A549 (cell line): Measurements from ENCODE around the gene MYOZ3. TPM values are rescaled to one million over a fixed set of nuclear protein-coding genes. Genes with fewer than 3 reads are reported as not detected.

Source experiments
- ATAC-seq, 2 experiments: fragments of 200-7000 bp in 1 of 2; fragments of >200 bp in 1 of 2; cut with Nextera tagmentation in 1 of 2; cut with Tn5 transposase in 1 of 2; 3 replicates each; pipeline versions ENCODE4 v1.8.0 to v1.9.1; 2018 to 2020; ENCODE audit warnings: mild to moderate bottlenecking in 1 of 2, moderate library complexity in 1 of 2
- CTCF ChIA-PET: fragments of 300-600 bp; sonication (Branson Sonifier 250); formaldehyde crosslinking; extraction: SDS; loops from one replicate; lab custom pipeline; 2021; ENCODE audit warnings: antibody characterized with exemption, inconsistent platforms; lab: Yijun Ruan, JAX
- POLR2A ChIA-PET: fragments of 350-600 bp; formaldehyde crosslinking; extraction: SDS; loops from one replicate; lab custom pipeline; 2021; ENCODE audit warnings: antibody characterized with exemption, inconsistent platforms; lab: Yijun Ruan, JAX
- DNase-seq, 2 experiments: peaks; one replicate each; pipeline versions ENCODE4 v3.0.0 to v3.0.0-alpha.2; 2011 to 2016; ENCODE audit warnings: low read depth in 1 of 2, low spot score in 1 of 2
- FAIRE-seq: peaks from 2 replicates; lab custom pipeline; 2011; peaks lifted over from hg19 to GRCh38; lab: Jason Lieb, UNC
- H3K27ac ChIP-seq, 2 experiments: fragments of >200 bp; sonication (Bioruptor Twin); formaldehyde crosslinking; 3 replicates each; pipeline ENCODE4 v1.5.1; 2016 to 2017
- H3K4me1 ChIP-seq: fragments of >200 bp; sonication (Bioruptor Twin); formaldehyde crosslinking; 3 replicates; pipeline ENCODE4 v1.6.1; 2016
- H3K4me2 ChIP-seq: fragments of >200 bp; sonication (Bioruptor Twin); formaldehyde crosslinking; 3 replicates; pipeline ENCODE4 v1.6.1; 2016
- H3K4me3 ChIP-seq: fragments of >200 bp; sonication (Bioruptor Twin); formaldehyde crosslinking; 3 replicates; pipeline ENCODE4 v1.5.1; 2016
- H3K9me3 ChIP-seq: fragments of >200 bp; sonication (Bioruptor Twin); formaldehyde crosslinking; 3 replicates; pipeline ENCODE4 v1.6.1; 2016
- CHD4 ChIP-seq: fragments of 200-600 bp; sonication (generic); IDR thresholded peaks from 2 replicates; pipeline ENCODE4 v1.6.1; 2016; ENCODE audit warnings: antibody characterized with exemption, mild to moderate bottlenecking, borderline replicate concordance
- ESRRA ChIP-seq: fragments of 150-350 bp; IDR thresholded peaks from 2 replicates; pipeline ENCODE4 v1.6.1; 2014; ENCODE audit warnings: mild to moderate bottlenecking, low read length, borderline replicate concordance
- HMGXB4 ChIP-seq: fragments of 250-450 bp; sonication (Bioruptor Pico); IDR thresholded peaks from 2 replicates; pipeline ENCODE4 v1.5.0; 2021; ENCODE audit warnings: mild to moderate bottlenecking, moderate library complexity, borderline replicate concordance
- HOXA7 ChIP-seq: fragments of 250-450 bp; sonication (Bioruptor Pico); IDR thresholded peaks from 2 replicates; pipeline ENCODE4 v1.5.0; 2020; ENCODE audit warnings: mild to moderate bottlenecking, moderate library complexity
- HOXB13 ChIP-seq: fragments of 250-450 bp; sonication (Bioruptor Pico); IDR thresholded peaks from 2 replicates; pipeline ENCODE4 v1.5.0; 2020; ENCODE audit warnings: low read depth, mild to moderate bottlenecking, moderate library complexity
- JUNB ChIP-seq: fragments of >200 bp; sonication (Bioruptor Twin); formaldehyde crosslinking; IDR thresholded peaks from 2 replicates; pipeline ENCODE4 v1.6.1; 2016
- KDM1A ChIP-seq: fragments of 200-600 bp; sonication (generic); IDR thresholded peaks from 2 replicates; pipeline ENCODE4 v1.6.1; 2016; ENCODE audit warnings: low read depth, mild to moderate bottlenecking
- MAFK ChIP-seq: fragments of 450-650 bp; IDR thresholded peaks from 2 replicates; pipeline ENCODE4 v1.6.1; 2014; ENCODE audit not compliant: partially characterized antibody
- MAX ChIP-seq: IDR thresholded peaks from 2 replicates; pipeline ENCODE4 v1.6.1; 2012
- MYC ChIP-seq: IDR thresholded peaks from 2 replicates; pipeline ENCODE4 v1.6.1; 2012; ENCODE audit warnings: mild to moderate bottlenecking, inconsistent platforms, low read length, improper control_type of control experiment, borderline replicate concordance
- NFE2L2 ChIP-seq: fragments of 150-350 bp; conservative IDR thresholded peaks from 2 replicates; pipeline ENCODE4 v1.6.1; 2014; ENCODE audit warnings: low read length
- PHF8 ChIP-seq: fragments of 200-600 bp; sonication (generic); IDR thresholded peaks from 2 replicates; pipeline ENCODE4 v1.6.1; 2016; ENCODE audit warnings: low read depth, mild to moderate bottlenecking, antibody characterized with exemption, moderate library complexity, borderline replicate concordance
- RCOR1 ChIP-seq: fragments of 150-350 bp; IDR thresholded peaks from 2 replicates; pipeline ENCODE4 v1.6.1; 2014; ENCODE audit warnings: antibody characterized with exemption, low read length, low read depth
- RFX5 ChIP-seq: fragments of 450-650 bp; IDR thresholded peaks from 2 replicates; pipeline ENCODE4 v1.7.1; 2014; ENCODE audit warnings: antibody characterized with exemption, mild to moderate bottlenecking, moderate library complexity
- USF2 ChIP-seq: fragments of 450-650 bp; IDR thresholded peaks from 2 replicates; pipeline ENCODE4 v1.6.1; 2014; ENCODE audit warnings: antibody characterized with exemption
- WGBS: methylation state at CpG from one replicate; pipeline ENCODE4 v1.1.6; 2017; ENCODE audit errors: missing lambda C conversion rate; 5-methylcytosine and 5-hydroxymethylcytosine counted together
- polyA plus RNA-seq, 4 experiments: library from polyadenylated mRNA; depleted of rRNA in 3 of 4; stranded (reverse); fragments of >200 nt; fragmentation: RNase III in 1 of 4; extraction: RNeasy Plus Mini Kit Qiagen cat#74134 plus additional on column Dnase treatment in 1 of 4; gene quantifications; 2 replicates in 3 of 4; 3 replicates in 1 of 4; pipeline ENCODE4 v1.2.3, GENCODE V29; 2011 to 2017
- TF ChIP-seq, protein P1 (sequence below): fragments of >200 bp; sonication (Bioruptor Twin); formaldehyde crosslinking; IDR thresholded peaks from 3 replicates; pipeline ENCODE4 v1.6.1; 2016
- TF ChIP-seq, protein P2 (sequence below): IDR thresholded peaks from 2 replicates; pipeline ENCODE4 v1.6.1; 2012; ENCODE audit warnings: low read depth, borderline replicate concordance

Gene MYOZ3
- polyA plus RNA-seq, 2 of the 4 experiments (the other 2 are of a cell fraction), result 0.06 to 0.09 TPM

DNA sequence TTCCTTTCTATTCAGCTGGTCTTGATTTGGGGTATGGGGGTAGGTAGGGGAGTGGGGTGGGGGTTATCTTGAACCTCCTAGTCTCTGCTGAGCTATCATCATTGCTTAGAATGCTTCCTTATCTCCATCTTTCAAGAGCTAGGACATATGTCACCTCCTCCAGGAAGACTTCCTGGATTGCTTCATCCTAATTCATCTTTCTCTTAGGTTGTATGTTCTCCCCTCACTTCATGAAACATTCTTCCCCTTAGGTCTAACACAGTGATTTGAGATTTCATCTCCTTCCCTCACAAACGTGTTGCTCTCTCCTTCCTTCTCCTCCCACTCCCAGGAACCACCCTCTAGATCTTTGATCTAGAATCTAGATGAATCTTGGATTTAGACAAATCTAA, 23.0 kb upstream of the MYOZ3 start (continued):
- TF ChIP-seq USF2, result no peak
- TF ChIP-seq, protein P1, sequence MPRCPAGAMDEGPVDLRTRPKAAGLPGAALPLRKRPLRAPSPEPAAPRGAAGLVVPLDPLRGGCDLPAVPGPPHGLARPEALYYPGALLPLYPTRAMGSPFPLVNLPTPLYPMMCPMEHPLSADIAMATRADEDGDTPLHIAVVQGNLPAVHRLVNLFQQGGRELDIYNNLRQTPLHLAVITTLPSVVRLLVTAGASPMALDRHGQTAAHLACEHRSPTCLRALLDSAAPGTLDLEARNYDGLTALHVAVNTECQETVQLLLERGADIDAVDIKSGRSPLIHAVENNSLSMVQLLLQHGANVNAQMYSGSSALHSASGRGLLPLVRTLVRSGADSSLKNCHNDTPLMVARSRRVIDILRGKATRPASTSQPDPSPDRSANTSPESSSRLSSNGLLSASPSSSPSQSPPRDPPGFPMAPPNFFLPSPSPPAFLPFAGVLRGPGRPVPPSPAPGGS, result no peak
- peak; percentile 95 for TF ChIP-seq KDM1A
- TF ChIP-seq RFX5, result no peak
- TF ChIP-seq PHF8, result no peak
- TF ChIP-seq RCOR1, result 0 out of 2 replicates have a peak, but pooled peaks have one; percentile 50
- TF ChIP-seq HOXB13 (CRISPR knock-in tag), result no peak
- no peak for TF ChIP-seq ESRRA
- no peak for TF ChIP-seq MAFK
- TF ChIP-seq, protein P2, sequence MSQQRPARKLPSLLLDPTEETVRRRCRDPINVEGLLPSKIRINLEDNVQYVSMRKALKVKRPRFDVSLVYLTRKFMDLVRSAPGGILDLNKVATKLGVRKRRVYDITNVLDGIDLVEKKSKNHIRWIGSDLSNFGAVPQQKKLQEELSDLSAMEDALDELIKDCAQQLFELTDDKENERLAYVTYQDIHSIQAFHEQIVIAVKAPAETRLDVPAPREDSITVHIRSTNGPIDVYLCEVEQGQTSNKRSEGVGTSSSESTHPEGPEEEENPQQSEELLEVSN, result no peak
- no peak for TF ChIP-seq MYC
- peak; percentile 57; the same call in 1 of the 2 replicates for TF ChIP-seq HOXA7 (CRISPR knock-in tag)
- TF ChIP-seq JUNB, result no peak
- no peak for TF ChIP-seq NFE2L2
- no peak for TF ChIP-seq HMGXB4

DNA sequence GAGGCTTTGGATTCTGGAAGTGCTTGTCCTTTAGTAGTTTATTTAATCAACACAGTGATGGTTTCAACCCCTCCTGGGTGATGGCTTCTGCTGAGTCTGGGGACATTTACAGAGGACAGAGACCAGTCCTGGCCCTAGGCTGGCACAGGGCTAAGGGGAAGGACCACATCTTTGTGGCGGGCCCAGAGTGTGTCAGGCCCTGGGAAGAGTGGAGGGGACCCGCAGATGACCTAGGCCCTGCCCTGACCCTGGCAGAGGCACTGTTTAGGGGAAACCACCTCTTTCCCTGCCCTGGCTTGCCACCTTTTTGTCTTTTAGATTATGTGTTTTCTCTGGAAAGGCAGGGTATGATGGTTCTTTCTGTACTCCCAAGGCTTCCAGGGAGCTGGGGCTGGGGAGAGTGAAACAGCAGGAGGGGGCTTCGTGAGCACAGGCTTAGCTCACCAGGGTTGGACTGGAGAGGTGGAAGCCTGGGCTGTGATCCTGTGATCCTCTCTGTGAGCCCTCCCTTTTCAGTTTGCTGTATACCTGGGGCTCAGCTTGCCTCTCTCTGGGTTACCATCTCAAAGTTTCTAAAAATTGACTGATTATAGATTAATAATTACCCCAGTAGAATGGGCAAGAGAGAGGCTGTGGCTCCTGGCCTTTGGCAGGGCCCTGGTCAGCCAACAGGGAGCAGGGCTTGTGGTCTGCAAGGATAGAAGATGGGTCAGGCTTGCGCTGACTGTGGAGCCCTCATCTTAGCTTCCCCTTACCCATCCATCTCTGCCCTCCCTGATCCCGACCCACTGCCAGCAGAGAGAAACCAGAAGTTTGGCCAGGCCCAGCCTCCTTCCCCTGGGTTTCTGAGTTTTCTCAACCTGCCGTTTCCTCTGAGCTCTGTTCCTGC, 22.3 kb upstream of the MYOZ3 start:
- ChIA-PET CTCF (interaction anchor here (0.7 to 10.6 kb wide), 5 partner anchors 9 to 79 kb away, joined by 3 to 143 read pairs (median 8); partner anchors contain the start of gene MYOZ3), POLR2A (interaction anchor here (0.9 to 1.4 kb wide), 2 partner anchors 14 to 121 kb away, joined by 3 to 4 read pairs; no protein-coding TSS in a partner anchor)
- Histone ChIP-seq H3K27ac (peak overlapping the region; percentile 95 to 96), H3K4me1 (peaks cover 80% of the 10 kb centered on the region), H3K9me3 (no peaks in the 10 kb centered on the region), H3K4me3 (no peak overlapping the region), H3K4me2 (peak overlapping the region; percentile 93)
- TF ChIP-seq PHF8 (no peak), MAX (peak; percentile 10; the same call in 1 of the 2 replicates)
- DNase-seq, result no peak
- no peak for ATAC-seq
- no peak for FAIRE-seq
- WGBS, result 42% methylated on average over 6 of the region's 6 CpGs

- DNase-seq (no peak), FAIRE-seq (no peak), ATAC-seq (no peak)
- ChIA-PET CTCF (interaction anchor here (1.4 to 10.6 kb wide), 4 partner anchors 9 to 80 kb away, joined by 4 to 143 read pairs (median 50); partner anchors contain the start of gene MYOZ3), POLR2A (interaction anchor here (1.6 kb wide), 1 partner anchor 17 kb away, joined by 3 read pairs; no protein-coding TSS in a partner anchor)
- Histone ChIP-seq H3K9me3 (no peaks in the 10 kb centered on the region), H3K4me2 (peak overlapping the region; percentile 93), H3K4me1 (peaks cover 83% of the 10 kb centered on the region), H3K27ac (peak overlapping the region; percentile 95 to 96), H3K4me3 (no peak overlapping the region)
- 0 out of 2 replicates have a peak, but pooled peaks have one; percentile 19 for TF ChIP-seq CHD4
- TF ChIP-seq, protein P1, result no peak
- WGBS, result 42% methylated on average over 3 of the region's 3 CpGs
Observed at GRCh38 chr5:150639377-150639692, 21.7 kb upstream of the MYOZ3 start.
